Keratinocyte (primary cell): ENCODE data around the gene MYH4.

Experiments used
- EZH2 ChIP-seq: IDR thresholded peaks from one replicate; pipeline ENCODE4 v1.6.1; 2012; ENCODE audit warnings: inconsistent platforms, mild to moderate bottlenecking, low read length, moderate library complexity
- TF ChIP-seq, protein P1 (sequence below), 3 experiments: IDR thresholded peaks in 1 of 3; conservative IDR thresholded peaks in 1 of 3; optimal IDR thresholded peaks in 1 of 3; 2 replicates in 2 of 3; 3 replicates in 1 of 3; pipeline versions ENCODE3 to v1.5.1; 2011; ENCODE audit warnings: low read length in 3 of 3, mild to moderate bottlenecking in 3 of 3, moderate library complexity in 2 of 3, control low read depth in 1 of 3, inconsistent platforms in 1 of 3; ENCODE audit not compliant: insufficient read depth in 2 of 3; ENCODE audit errors: extremely low read depth in 1 of 3

DNA sequence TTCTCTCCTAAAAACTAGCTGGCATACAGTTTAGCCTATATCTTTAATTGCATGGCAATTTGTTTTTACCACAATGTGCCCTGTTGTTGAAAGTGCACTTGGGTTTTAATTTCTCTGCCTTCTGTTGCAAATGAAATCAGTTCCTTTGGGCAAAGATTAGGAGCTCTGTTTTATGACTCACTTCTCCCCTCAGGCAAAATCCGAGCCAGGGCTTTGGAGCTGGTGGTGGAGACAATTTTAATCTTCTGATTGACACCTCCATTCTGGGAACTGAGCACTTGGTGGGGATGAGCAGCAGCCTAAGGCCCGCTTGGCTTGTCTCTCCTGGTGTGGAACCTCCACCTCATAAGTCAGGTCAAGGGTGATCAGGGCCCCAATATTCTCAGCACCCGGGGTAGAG lies 34.3 kb downstream of the MYH4 start:
- TF ChIP-seq, protein P1, sequence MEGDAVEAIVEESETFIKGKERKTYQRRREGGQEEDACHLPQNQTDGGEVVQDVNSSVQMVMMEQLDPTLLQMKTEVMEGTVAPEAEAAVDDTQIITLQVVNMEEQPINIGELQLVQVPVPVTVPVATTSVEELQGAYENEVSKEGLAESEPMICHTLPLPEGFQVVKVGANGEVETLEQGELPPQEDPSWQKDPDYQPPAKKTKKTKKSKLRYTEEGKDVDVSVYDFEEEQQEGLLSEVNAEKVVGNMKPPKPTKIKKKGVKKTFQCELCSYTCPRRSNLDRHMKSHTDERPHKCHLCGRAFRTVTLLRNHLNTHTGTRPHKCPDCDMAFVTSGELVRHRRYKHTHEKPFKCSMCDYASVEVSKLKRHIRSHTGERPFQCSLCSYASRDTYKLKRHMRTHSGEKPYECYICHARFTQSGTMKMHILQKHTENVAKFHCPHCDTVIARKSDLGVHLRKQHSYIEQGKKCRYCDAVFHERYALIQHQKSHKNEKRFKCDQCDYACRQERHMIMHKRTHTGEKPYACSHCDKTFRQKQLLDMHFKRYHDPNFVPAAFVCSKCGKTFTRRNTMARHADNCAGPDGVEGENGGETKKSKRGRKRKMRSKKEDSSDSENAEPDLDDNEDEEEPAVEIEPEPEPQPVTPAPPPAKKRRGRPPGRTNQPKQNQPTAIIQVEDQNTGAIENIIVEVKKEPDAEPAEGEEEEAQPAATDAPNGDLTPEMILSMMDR (optimal IDR thresholded peaks at IDR 0.05 in 1 of 3, IDR thresholded peaks at IDR 0.05 in 1 of 3, conservative IDR thresholded peaks at IDR 0.05 in 1 of 3; ENCODE audit: extremely low read depth in 1 of 3, insufficient read depth in 2 of 3, low read length in 3 of 3): no peak
- TF ChIP-seq EZH2: no peak
